ENCODE results near the gene NAA30.

DNA sequence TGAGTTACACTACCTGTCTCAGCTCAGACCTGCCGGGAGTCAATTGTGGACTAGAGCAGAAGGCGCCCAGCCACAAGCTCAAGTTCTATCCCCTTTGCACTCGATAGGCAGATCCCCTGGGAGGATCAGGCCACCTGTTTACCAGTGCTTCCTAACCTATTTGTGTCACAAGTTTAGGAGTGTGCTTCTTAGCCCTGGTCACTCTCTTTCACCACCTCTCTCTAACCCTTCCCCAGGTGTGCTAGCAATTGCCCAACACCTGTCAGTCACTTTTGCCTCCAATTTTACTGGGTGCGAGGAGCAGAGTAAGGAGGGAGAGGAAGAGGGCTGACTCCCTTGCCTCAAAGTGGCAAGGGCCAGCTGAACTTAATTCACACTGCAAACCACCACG is 745 bp upstream of the NAA30 start:
- TF ChIP-seq, protein P1, sequence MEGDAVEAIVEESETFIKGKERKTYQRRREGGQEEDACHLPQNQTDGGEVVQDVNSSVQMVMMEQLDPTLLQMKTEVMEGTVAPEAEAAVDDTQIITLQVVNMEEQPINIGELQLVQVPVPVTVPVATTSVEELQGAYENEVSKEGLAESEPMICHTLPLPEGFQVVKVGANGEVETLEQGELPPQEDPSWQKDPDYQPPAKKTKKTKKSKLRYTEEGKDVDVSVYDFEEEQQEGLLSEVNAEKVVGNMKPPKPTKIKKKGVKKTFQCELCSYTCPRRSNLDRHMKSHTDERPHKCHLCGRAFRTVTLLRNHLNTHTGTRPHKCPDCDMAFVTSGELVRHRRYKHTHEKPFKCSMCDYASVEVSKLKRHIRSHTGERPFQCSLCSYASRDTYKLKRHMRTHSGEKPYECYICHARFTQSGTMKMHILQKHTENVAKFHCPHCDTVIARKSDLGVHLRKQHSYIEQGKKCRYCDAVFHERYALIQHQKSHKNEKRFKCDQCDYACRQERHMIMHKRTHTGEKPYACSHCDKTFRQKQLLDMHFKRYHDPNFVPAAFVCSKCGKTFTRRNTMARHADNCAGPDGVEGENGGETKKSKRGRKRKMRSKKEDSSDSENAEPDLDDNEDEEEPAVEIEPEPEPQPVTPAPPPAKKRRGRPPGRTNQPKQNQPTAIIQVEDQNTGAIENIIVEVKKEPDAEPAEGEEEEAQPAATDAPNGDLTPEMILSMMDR (IDR thresholded peaks at IDR 0.05; ENCODE audit: insufficient read depth, low read depth, low read length): no peak
- TF ChIP-seq EZH2 (IDR thresholded peaks at IDR 0.05; ENCODE audit: insufficient read depth, low read length): no peak

Data from astrocyte (in vitro differentiated cells and primary cell).